IMR-90 (cell line): ENCODE measurements around the gene C19orf53. TPM values are rescaled to one million over a fixed set of nuclear protein-coding genes. Genes with fewer than 3 reads are reported as not detected.

Source experiments
- ATAC-seq: fragments of 200-7000 bp; cut with Tn5 transposase; 2 replicates; pipeline ENCODE4 v1.9.1; 2020; ENCODE audit warnings: low read depth, mild to moderate bottlenecking, moderate library complexity
- BruUV-seq: library from RNA; stranded (reverse); fragments of 400-500 nt; replicated peaks from 2 replicates; lab custom pipeline; 2021; lab: Mats Ljungman, UMichigan
- CTCF ChIA-PET: fragments of 300-600 bp; formaldehyde crosslinking; extraction: SDS; loops from one replicate; lab custom pipeline; 2021; ENCODE audit warnings: antibody characterized with exemption; lab: Yijun Ruan, JAX
- POLR2A ChIA-PET: fragments of 300-600 bp; sonication (Branson Sonifier 250); formaldehyde crosslinking; loops from one replicate; lab custom pipeline; 2022; ENCODE audit warnings: antibody characterized with exemption; ENCODE audit not compliant: unreplicated experiment; lab: Charles Lee
- DNase-seq: peaks from one replicate; pipeline ENCODE4 v3.0.0; 2013
- H2AFZ ChIP-seq: replicated peaks from 2 replicates; pipeline ENCODE3; 2013; ENCODE audit warnings: low read length, mild to moderate bottlenecking; ENCODE audit not compliant: poor library complexity
- H2AK5ac ChIP-seq: 2 replicates; pipeline ENCODE4 v1.6.1; 2013; ENCODE audit warnings: low read depth, low read length, inconsistent platforms
- H2AK9ac ChIP-seq: replicated peaks from 2 replicates; pipeline ENCODE3; 2013; ENCODE audit warnings: mild to moderate bottlenecking, low read depth, low read length, moderate library complexity; ENCODE audit not compliant: poor library complexity
- H2BK120ac ChIP-seq: 2 replicates; pipeline ENCODE4 v1.6.1; 2013; ENCODE audit warnings: low read depth, low read length, inconsistent platforms
- H2BK15ac ChIP-seq: 3 replicates; pipeline ENCODE4 v1.6.1; 2013; ENCODE audit warnings: low read depth, low read length, inconsistent platforms
- H2BK20ac ChIP-seq: 2 replicates; pipeline ENCODE4 v1.6.1; 2013; ENCODE audit warnings: low read depth, mild to moderate bottlenecking, inconsistent platforms, low read length, moderate library complexity
- H2BK5ac ChIP-seq: 2 replicates; pipeline ENCODE4 v1.6.1; 2013; ENCODE audit warnings: mild to moderate bottlenecking, low read depth, low read length, inconsistent platforms; ENCODE audit not compliant: poor library complexity, severe bottlenecking
- H3K14ac ChIP-seq: replicated peaks from 2 replicates; pipeline ENCODE4 v1.6.1; 2013; ENCODE audit warnings: low read depth, low read length, inconsistent platforms
- H3K18ac ChIP-seq: 2 replicates; pipeline ENCODE4 v1.6.1; 2013; ENCODE audit warnings: low read depth, low read length, control low read depth
- H3K23ac ChIP-seq: 2 replicates; pipeline ENCODE4 v1.6.1; 2013; ENCODE audit warnings: low read depth, low read length, inconsistent platforms
- H3K27ac ChIP-seq: 2 replicates; pipeline ENCODE4 v1.5.1; 2013; ENCODE audit warnings: mild to moderate bottlenecking, control low read depth, low read length; ENCODE audit not compliant: insufficient read depth
- H3K27me3 ChIP-seq: 2 replicates; pipeline ENCODE4 v1.6.1; 2013; ENCODE audit warnings: low read length; ENCODE audit not compliant: control insufficient read depth, insufficient read depth
- H3K36me3 ChIP-seq: 2 replicates; pipeline ENCODE4 v1.6.1; 2013; ENCODE audit warnings: low read length, mixed read lengths; ENCODE audit not compliant: control insufficient read depth, insufficient read depth
- H3K4ac ChIP-seq: 2 replicates; pipeline ENCODE4 v1.6.1; 2013; ENCODE audit warnings: low read depth, low read length, inconsistent platforms
- H3K4me1 ChIP-seq: 2 replicates; pipeline ENCODE4 v1.6.1; 2013; ENCODE audit warnings: low read length, mixed read lengths; ENCODE audit not compliant: control insufficient read depth, insufficient read depth
- H3K4me2 ChIP-seq: 2 replicates; pipeline ENCODE4 v1.6.1; 2013; ENCODE audit warnings: low read depth, mild to moderate bottlenecking, control low read depth, low read length, moderate library complexity
- H3K4me3 ChIP-seq: 2 replicates; pipeline ENCODE4 v1.5.1; 2013; ENCODE audit warnings: low read depth, mild to moderate bottlenecking, control low read depth, low read length, moderate library complexity; ENCODE audit not compliant: insufficient read depth
- H3K56ac ChIP-seq: 2 replicates; pipeline ENCODE4 v1.6.1; 2013; ENCODE audit warnings: low read length, inconsistent platforms; ENCODE audit not compliant: insufficient read depth; ENCODE audit errors: extremely low read depth
- H3K79me1 ChIP-seq, 2 experiments: 2 replicates each; pipeline ENCODE4 v1.6.1; 2013; ENCODE audit warnings: low read length in 2 of 2, inconsistent platforms in 1 of 2, low read depth in 1 of 2
- H3K9ac ChIP-seq: 2 replicates; pipeline ENCODE4 v1.6.1; 2013; ENCODE audit warnings: low read depth, low read length, control low read depth
- H3K9me1 ChIP-seq: 2 replicates; pipeline ENCODE4 v1.6.1; 2013; ENCODE audit warnings: low read length, inconsistent platforms; ENCODE audit not compliant: insufficient read depth
- H3K9me3 ChIP-seq: 2 replicates; pipeline ENCODE4 v1.6.1; 2013; ENCODE audit warnings: low read length; ENCODE audit not compliant: control insufficient read depth, insufficient read depth
- H4K20me1 ChIP-seq: 2 replicates; pipeline ENCODE4 v1.6.1; 2013; ENCODE audit warnings: low read length, inconsistent platforms; ENCODE audit not compliant: insufficient read depth
- H4K5ac ChIP-seq: 2 replicates; pipeline ENCODE4 v1.6.1; 2013; ENCODE audit warnings: mild to moderate bottlenecking, low read depth, low read length, control low read depth
- H4K8ac ChIP-seq, 2 experiments: 2 replicates each; pipeline ENCODE4 v1.6.1; 2013; ENCODE audit warnings: low read depth in 2 of 2, low read length in 2 of 2, control low read depth in 1 of 2, inconsistent platforms in 1 of 2
- H4K91ac ChIP-seq: 2 replicates; pipeline ENCODE4 v1.6.1; 2013; ENCODE audit warnings: low read depth, low read length, inconsistent platforms; ENCODE audit not compliant: insufficient read depth
- BHLHE40 ChIP-seq: fragments of 150-350 bp; IDR thresholded peaks from 2 replicates; pipeline ENCODE4 v1.6.1; 2016; ENCODE audit warnings: mild to moderate bottlenecking, low read depth, low read length
- CEBPB ChIP-seq: IDR thresholded peaks from 2 replicates; pipeline ENCODE4 v1.6.1; 2012; ENCODE audit warnings: low read depth, low read length, improper control_type of control experiment
- CHD1 ChIP-seq: IDR thresholded peaks from 2 replicates; pipeline ENCODE4 v1.6.1; 2012; ENCODE audit warnings: low read depth, low read length, improper control_type of control experiment
- CTCF ChIP-seq: conservative IDR thresholded peaks from 2 replicates; pipeline ENCODE4 v1.5.1; 2012; ENCODE audit warnings: mild to moderate bottlenecking, low read depth, low read length, improper control_type of control experiment
- ELK1 ChIP-seq: fragments of 150-350 bp; IDR thresholded peaks from 2 replicates; pipeline ENCODE4 v1.6.1; 2016; ENCODE audit warnings: low read depth, mild to moderate bottlenecking, low read length, moderate library complexity, borderline replicate concordance
- MAFK ChIP-seq: IDR thresholded peaks from 2 replicates; pipeline ENCODE4 v1.6.1; 2012; ENCODE audit warnings: low read depth, low read length, improper control_type of control experiment
- MAZ ChIP-seq: IDR thresholded peaks from 2 replicates; pipeline ENCODE4 v1.6.1; 2012; ENCODE audit warnings: low read depth, mild to moderate bottlenecking, low read length, improper control_type of control experiment, moderate library complexity, borderline replicate concordance
- MXI1 ChIP-seq: IDR thresholded peaks from 2 replicates; pipeline ENCODE4 v1.6.1; 2012; ENCODE audit warnings: low read depth, mild to moderate bottlenecking, low read length, moderate library complexity, borderline replicate concordance
- NFE2L2 ChIP-seq: fragments of 150-350 bp; IDR thresholded peaks from 2 replicates; pipeline ENCODE4 v1.6.1; 2016; ENCODE audit warnings: low read depth, mild to moderate bottlenecking, low read length
- POLR2A ChIP-seq: IDR thresholded peaks from 2 replicates; pipeline ENCODE4 v1.6.1; 2012; ENCODE audit warnings: mild to moderate bottlenecking, low read depth, low read length
- RAD21 ChIP-seq: IDR thresholded peaks from 2 replicates; pipeline ENCODE4 v1.6.1; 2012; ENCODE audit warnings: low read length, improper control_type of control experiment
- RCOR1 ChIP-seq: IDR thresholded peaks from 2 replicates; pipeline ENCODE4 v1.6.1; 2012; ENCODE audit warnings: mild to moderate bottlenecking, low read length, improper control_type of control experiment; ENCODE audit not compliant: insufficient replicate concordance
- RFX5 ChIP-seq: IDR thresholded peaks from 2 replicates; pipeline ENCODE4 v1.8.0; 2012; ENCODE audit warnings: low read depth, mild to moderate bottlenecking, low read length, moderate library complexity
- SMC3 ChIP-seq: fragments of 150-350 bp; IDR thresholded peaks from 2 replicates; pipeline ENCODE4 v1.6.1; 2016; ENCODE audit warnings: low read depth, mild to moderate bottlenecking, antibody characterized with exemption, low read length, moderate library complexity
- USF2 ChIP-seq: fragments of 150-350 bp; IDR thresholded peaks from 2 replicates; pipeline ENCODE4 v1.6.1; 2017; ENCODE audit warnings: mild to moderate bottlenecking, antibody characterized with exemption, low read length, low read depth
- WGBS, 2 experiments: methylation state at CpG; one replicate each; pipeline versions ENCODE4 v1.1.5 to v1.1.7; 2013; ENCODE audit warnings: missing lambda C conversion rate in 2 of 2; ENCODE audit not compliant: insufficient read length in 1 of 2; ENCODE audit errors: extremely low coverage in 2 of 2; 5-methylcytosine and 5-hydroxymethylcytosine counted together
- dilution Hi-C: fragments of 300-500 bp; cut with HindIII; formaldehyde crosslinking; loops from one replicate; pipeline ENCODE4 v1.14.3; 2018; ENCODE audit warnings: low sequenced_read_pairs; ENCODE audit not compliant: unreplicated experiment
- in situ Hi-C: fragments of 300-500 bp; cut with MboI; formaldehyde crosslinking; loops from 3 replicates; pipeline ENCODE4 v1.14.3; 2019; ENCODE audit warnings: low sequenced_read_pairs, inconsistent platforms, mixed read lengths
- intact Hi-C: fragments of 100-400 bp; cut with micrococcal nuclease; formaldehyde crosslinking; loops from 2 replicates; pipeline ENCODE4 v1.10.0; 2022
- polyA plus RNA-seq, 3 experiments: library from polyadenylated mRNA; depleted of rRNA; stranded (reverse); fragments of >200 nt; gene quantifications; 2 replicates each; pipeline ENCODE4 v1.2.3, GENCODE V29; 2012; ENCODE audit warnings: low replicate concordance in 1 of 3
- total RNA-seq: library from RNA; depleted of rRNA; stranded (reverse); fragments of >200 nt; gene quantifications from 2 replicates; pipeline ENCODE4 v1.2.3, GENCODE V29; 2012

C19orf53 gene
- total and polyA plus RNA-seq, 2 of the 4 experiments (the other 2 are of a cell fraction): 61.3 to 290 TPM

GRCh38 chr19:13803038-13803437 lies 28.8 kb downstream of the C19orf53 start:
- no peak; the same call in 1 of the 2 replicates for ATAC-seq
- Histone ChIP-seq H3K9me1 (peaks cover 17% of the 10 kb centered on the region), H3K9ac (no peak overlapping the region), H3K4me1 (no peaks in the 10 kb centered on the region), H3K14ac (no peak overlapping the region), H4K20me1 (no peaks in the 10 kb centered on the region; the same call in 1 of the 2 replicates), H3K4ac (no peak overlapping the region), H4K8ac (no peak overlapping the region), H3K56ac (no peak overlapping the region), H3K27ac (no peak overlapping the region), H4K91ac (no peak overlapping the region), H3K4me2 (no peak overlapping the region), H4K5ac (no peak overlapping the region), H3K9me3 (no peaks in the 10 kb centered on the region), H3K27me3 (no peaks in the 10 kb centered on the region), H3K18ac (no peak overlapping the region), H2AFZ (no peak overlapping the region), H3K79me1 (peaks cover 41 to 68% of the 10 kb centered on the region in 2 experiments), H3K4me3 (no peak overlapping the region), H3K23ac (no peak overlapping the region), H2AK9ac (no peak overlapping the region), H2BK120ac (no peak overlapping the region), H2AK5ac (no peak overlapping the region), H3K36me3 (peaks cover 38% of the 10 kb centered on the region), H2BK20ac (no peak overlapping the region), H2BK5ac (no peak overlapping the region), H2BK15ac (no peak overlapping the region)
- POLR2A ChIA-PET: no interaction called here
- intact Hi-C loops: no loop called here
- no CpG with 5 or more reads among the region's 9 CpGs for WGBS, 2 experiments
- in situ Hi-C loops: no loop called here
- TF ChIP-seq USF2 (no peak), CHD1 (no peak), SMC3 (no peak), CTCF (no peak), POLR2A (no peak), RCOR1 (no peak), ELK1 (no peak), MXI1 (no peak), RFX5 (no peak), MAFK (no peak), MAZ (no peak), NFE2L2 (no peak), RAD21 (no peak), BHLHE40 (no peak), CEBPB (no peak)
- DNase-seq: no peak
- no TSS peak for BruUV-seq
- dilution Hi-C loops: no loop called here
- CTCF ChIA-PET: interaction anchor here (0.8 kb wide), 1 partner anchor 59 kb away, joined by 4 read pairs; no protein-coding TSS in a partner anchor
